GM18951 (cell line): Measurements from ENCODE around the gene ABCC3.

ENCODE experiments used
- POLR2A ChIP-seq: IDR thresholded peaks from 4 replicates; pipeline ENCODE4 v1.6.1; 2011; ENCODE audit warnings: mild to moderate bottlenecking; ENCODE audit not compliant: insufficient read length, insufficient read depth; ENCODE audit errors: extremely low read depth
- in situ Hi-C: fragments of 300-500 bp; cut with MboI; formaldehyde crosslinking; loops from one replicate; pipeline ENCODE4 v1.12.0; 2022; ENCODE audit warnings: low sequenced_read_pairs, mixed read lengths, inconsistent platforms; ENCODE audit not compliant: unreplicated experiment

The ABCC3 gene

GRCh38 chr17:50634224-50634914 lies at the start of gene ABCC3:
ABCC3 (plus strand) TSS chr17:50634881; CDS start chr17:50634937, 56 bp downstream.
- in situ Hi-C loops, result no loop called here
- no peak for TF ChIP-seq POLR2A

DNA sequence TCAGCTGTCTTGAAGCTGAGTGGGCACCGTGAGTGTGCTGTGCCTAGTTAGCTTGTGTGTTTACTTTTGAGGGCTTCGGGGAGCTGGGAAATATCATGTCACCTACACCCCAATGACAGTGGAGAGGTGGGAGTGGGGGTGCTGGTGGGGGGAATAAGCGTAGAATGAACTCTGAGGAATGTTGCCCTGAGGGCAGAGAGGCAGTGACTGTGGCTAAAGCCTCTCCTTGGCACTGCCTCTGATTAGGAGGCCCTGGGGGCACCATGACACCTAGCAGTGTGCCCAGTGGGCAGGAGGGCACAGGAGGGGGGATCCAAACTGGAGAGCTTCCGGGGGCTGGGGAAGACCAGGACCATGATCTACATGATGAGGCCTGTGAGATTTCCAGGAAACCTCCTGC lies 49.3 kb upstream of the ABCC3 start:
- in situ Hi-C loops, result no loop called here
- no peak for TF ChIP-seq POLR2A

DNA sequence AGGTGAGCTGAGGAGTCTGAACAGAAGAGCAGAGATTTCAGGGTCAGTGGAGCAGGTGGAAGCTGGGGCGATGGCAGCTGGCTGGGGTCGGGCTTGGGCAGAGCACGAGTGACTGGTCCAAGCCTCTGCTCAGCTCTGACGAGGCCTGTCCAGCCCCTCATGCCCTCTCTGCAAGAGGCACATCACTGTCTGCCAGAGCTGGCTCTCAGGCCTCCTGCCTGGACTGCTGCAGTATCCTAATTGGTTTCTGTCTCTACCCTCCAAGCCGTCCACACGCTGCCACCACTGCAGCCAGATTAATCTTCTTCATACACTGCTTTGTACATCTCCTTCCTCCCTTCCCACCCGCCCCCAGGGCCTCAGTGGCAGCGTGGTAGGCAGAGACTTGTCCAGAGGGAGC lies 48.8 kb upstream of the ABCC3 start:
- no peak for TF ChIP-seq POLR2A
- in situ Hi-C loops, result no loop called here

GRCh38 chr17:50586421-50587247 lies 48.0 kb upstream of the ABCC3 start:
- no peak for TF ChIP-seq POLR2A
- in situ Hi-C loops, result no loop called here

DNA sequence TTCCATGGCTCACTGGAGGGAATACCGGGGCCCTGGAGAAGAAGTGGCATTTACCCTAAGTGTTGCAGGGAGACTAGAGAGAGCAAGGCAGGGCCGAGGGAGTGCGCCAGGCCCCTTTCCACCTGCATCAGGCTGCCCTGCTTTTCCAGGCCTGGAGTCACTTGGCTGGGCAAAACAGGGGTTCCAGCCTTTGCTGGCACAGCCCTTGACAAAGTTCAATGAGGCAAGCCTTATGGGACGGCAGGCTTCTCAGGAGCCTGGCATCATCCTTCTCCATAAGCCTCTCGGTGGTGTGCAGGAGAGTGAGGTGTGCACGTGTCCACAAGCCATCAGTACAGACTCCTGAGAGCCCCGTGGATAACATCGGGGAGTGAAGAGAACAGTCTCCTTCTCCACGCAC lies 47.1 kb upstream of the ABCC3 start:
- no peak for TF ChIP-seq POLR2A
- in situ Hi-C loops, result no loop called here

- in situ Hi-C loops, result no loop called here
- no peak for TF ChIP-seq POLR2A
Measured at GRCh38 chr17:50588391-50589049, 46.2 kb upstream of the ABCC3 start.

DNA sequence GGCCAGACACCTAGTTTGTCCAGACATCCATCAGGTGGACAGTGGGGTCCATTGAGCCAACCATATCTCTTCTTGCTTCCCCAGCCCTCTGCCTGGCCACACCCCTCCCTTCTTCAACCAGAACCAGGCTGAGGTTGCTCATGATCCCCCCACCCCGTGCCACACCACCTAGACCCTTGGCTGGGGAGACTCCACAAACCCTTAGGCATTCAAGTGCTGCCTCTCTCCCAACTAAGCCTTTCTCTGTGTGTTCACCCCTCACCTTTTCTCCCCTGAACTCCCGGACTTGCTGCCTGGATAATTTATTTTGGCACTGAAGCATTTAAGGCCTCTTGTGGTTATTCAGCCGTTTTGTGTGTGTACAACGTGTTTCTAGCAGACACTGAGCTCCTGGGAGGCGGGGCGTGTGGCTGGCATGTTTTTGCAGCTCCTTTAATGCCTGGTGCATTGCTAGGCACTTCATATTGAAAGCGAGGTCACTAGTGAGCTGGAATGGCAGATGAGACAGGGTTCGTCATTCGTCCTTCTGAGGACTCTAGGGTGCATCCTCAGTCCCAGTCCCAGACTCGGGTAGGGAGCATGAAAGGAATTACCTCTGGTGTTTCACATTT lies 45.5 kb upstream of the ABCC3 start:
- in situ Hi-C loops, result no loop called here
- no peak for TF ChIP-seq POLR2A

DNA sequence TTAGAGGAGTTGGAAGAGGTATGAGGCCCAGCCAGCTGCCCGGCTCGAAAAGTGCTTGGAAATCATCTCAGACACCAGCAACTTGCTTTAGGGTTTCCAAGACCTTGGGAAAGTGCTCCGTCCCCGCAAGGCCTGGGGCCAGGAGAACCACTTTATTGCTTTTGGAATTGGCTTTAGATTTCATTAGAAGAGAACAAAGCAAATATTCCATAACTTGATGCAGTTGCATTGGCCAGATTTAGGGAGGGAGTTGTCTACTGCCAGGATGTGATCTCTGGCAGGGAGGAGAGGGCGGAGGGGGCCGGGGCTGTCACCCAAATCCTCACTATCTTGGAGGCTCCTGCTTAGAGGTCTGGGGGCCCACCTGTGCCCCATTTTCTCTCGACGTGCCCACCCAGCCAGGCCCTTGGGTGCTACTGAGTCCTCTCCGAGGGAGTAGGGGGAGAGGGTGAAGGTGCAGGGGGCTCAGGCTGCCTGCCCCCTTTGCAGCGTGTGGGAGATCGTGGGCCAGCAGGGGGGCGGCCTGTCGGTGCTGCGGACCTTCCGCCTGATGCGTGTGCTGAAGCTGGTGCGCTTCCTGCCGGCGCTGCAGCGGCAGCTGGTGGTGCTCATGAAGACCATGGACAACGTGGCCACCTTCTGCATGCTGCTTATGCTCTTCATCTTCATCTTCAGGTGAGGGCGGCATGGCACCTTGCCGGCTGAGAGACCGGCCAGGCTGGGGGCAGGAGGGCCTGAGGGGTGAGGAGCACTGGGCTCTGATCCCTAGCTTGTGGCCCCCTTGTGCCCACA lies 43.5 kb upstream of the ABCC3 start:
- no peak for TF ChIP-seq POLR2A
- in situ Hi-C loops, result no loop called here

DNA sequence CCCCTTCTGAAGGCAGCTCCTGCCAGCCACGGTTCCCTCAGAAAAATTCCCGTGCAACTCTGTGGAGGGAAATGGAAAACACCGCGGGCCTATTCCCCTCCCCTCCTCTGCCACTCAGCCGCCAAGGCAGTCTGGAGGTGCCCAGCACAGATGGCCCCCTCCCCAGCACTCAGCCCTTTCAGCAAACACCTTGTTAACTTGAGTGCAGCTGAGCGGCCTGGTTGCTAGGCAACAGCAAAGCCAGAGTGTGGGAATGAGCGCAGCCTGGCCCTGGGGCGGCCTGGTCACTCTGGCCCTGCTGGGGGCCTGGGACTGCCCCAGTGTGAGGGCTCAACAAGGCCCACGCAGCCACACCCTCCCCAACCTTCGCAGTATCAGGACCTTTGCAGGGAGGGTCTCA lies 41.4 kb upstream of the ABCC3 start:
- in situ Hi-C loops, result no loop called here
- TF ChIP-seq POLR2A, result no peak

GRCh38 chr17:50594128-50594823 lies 40.4 kb upstream of the ABCC3 start:
- no peak for TF ChIP-seq POLR2A
- in situ Hi-C loops, result no loop called here

- no peak for TF ChIP-seq POLR2A
- in situ Hi-C loops, result no loop called here
Measured at GRCh38 chr17:50594892-50595291, 39.8 kb upstream of the ABCC3 start.
